DOHH2 (cell line): Measurements from ENCODE around the gene TOGARAM2.

Experiments used
- CTCF ChIP-seq: fragments of 200-600 bp; sonication (generic); IDR thresholded peaks from one replicate; pipeline ENCODE4 v1.5.1; 2014; ENCODE audit warnings: antibody characterized with exemption, mild to moderate bottlenecking, low read depth, low read length; ENCODE audit not compliant: poor library complexity, severe bottlenecking
- EZH2phosphoT487 ChIP-seq: fragments of 200-600 bp; sonication (generic); IDR thresholded peaks from 2 replicates; pipeline ENCODE4 v1.6.1; 2017; ENCODE audit warnings: borderline replicate concordance, mild to moderate bottlenecking, antibody characterized with exemption, low read length, moderate library complexity, mixed read lengths

GRCh38 chr2:29044459-29044858 is 63.4 kb downstream of the TOGARAM2 start:
- TF ChIP-seq CTCF (no peak), EZH2phosphoT487 (no peak)
